Measurements from ENCODE around the gene OR2AT4.
"Not testable (repeated sequence)": the region's sequence is repeated elsewhere in the genome, so short reads cannot be mapped to it uniquely, and the experiment has no call there.

OR2AT4 gene

GRCh38 chr11:75112200-75112599 is 15.5 kb upstream of the OR2AT4 start:
- Histone ChIP-seq H3K27me3 (no peaks in the 10 kb centered on the region), H3K9me3 (peaks cover 0 to 17% (median 0%) of the 10 kb centered on the region in 3 donors), H3K4me1 (no peaks in the 10 kb centered on the region), H3K4me3 (no peak overlapping the region), H3K36me3 (no peaks in the 10 kb centered on the region), H3K27ac (no peak overlapping the region)
- TF ChIP-seq CTCF (IDR thresholded peaks at IDR 0.05), result no peak
- no peak for DNase-seq
- intact Hi-C loops (cut with DNase I; ENCODE audit: low total_unique reads), result no loop called here

GRCh38 chr11:75107187-75107586 is 10.5 kb upstream of the OR2AT4 start:
- Histone ChIP-seq H3K4me3 (no peak overlapping the region), H3K9me3 (peaks cover 0 to 4% (median 0%) of the 10 kb centered on the region in 3 donors), H3K36me3 (no peaks in the 10 kb centered on the region), H3K27ac (no peak overlapping the region), H3K27me3 (peaks cover 0 to 5% of the 10 kb centered on the region in 2 donors), H3K4me1 (no peaks in the 10 kb centered on the region)
- no peak for TF ChIP-seq CTCF (IDR thresholded peaks at IDR 0.05)
- no peak for DNase-seq
- intact Hi-C loops (cut with DNase I; ENCODE audit: low total_unique reads), result no loop called here

GRCh38 chr11:75105967-75106681 is 9.4 kb upstream of the OR2AT4 start:
- not testable (repeated sequence) for H3K27ac ChIP-seq

GRCh38 chr11:75105462-75105925 is 8.8 kb upstream of the OR2AT4 start:
- Histone ChIP-seq H3K4me3 (no peak overlapping the region), H3K4me1 (no peaks in the 10 kb centered on the region), H3K27me3 (peaks cover 0 to 5% of the 10 kb centered on the region in 2 donors), H3K27ac (no peak overlapping the region), H3K9me3 (peaks cover 0 to 4% (median 0%) of the 10 kb centered on the region in 3 donors), H3K36me3 (no peaks in the 10 kb centered on the region)
- no peak for TF ChIP-seq CTCF (IDR thresholded peaks at IDR 0.05)
- intact Hi-C loops (cut with DNase I; ENCODE audit: low total_unique reads), result no loop called here
- DNase-seq, result no peak

More at GRCh38 chr11:75105967-75106681, 9.4 kb upstream of the OR2AT4 start:
- intact Hi-C loops (cut with DNase I; ENCODE audit: low total_unique reads); H3K4me3 ChIP-seq; H3K36me3 ChIP-seq; H3K4me1 ChIP-seq; H3K27me3 ChIP-seq; H3K9me3 ChIP-seq; DNase-seq: not testable (repeated sequence)

- no peak for TF ChIP-seq CTCF (IDR thresholded peaks at IDR 0.05)
- Histone ChIP-seq H3K4me3 (no peak overlapping the region), H3K4me1 (no peaks in the 10 kb centered on the region), H3K27ac (no peak overlapping the region), H3K9me3 (peaks cover 0 to 4% (median 0%) of the 10 kb centered on the region in 3 donors), H3K27me3 (peaks cover 0 to 9% of the 10 kb centered on the region in 2 donors), H3K36me3 (no peaks in the 10 kb centered on the region)
- intact Hi-C loops (cut with DNase I; ENCODE audit: low total_unique reads), result no loop called here
- no peak for DNase-seq
Observed at GRCh38 chr11:75103380-75104026, 6.8 kb upstream of the OR2AT4 start.

GRCh38 chr11:75101424-75102128 is 4.9 kb upstream of the OR2AT4 start:
- no peak overlapping the region for H3K4me3 ChIP-seq
- H3K9me3 ChIP-seq, result peaks cover 0 to 4% (median 0%) of the 10 kb centered on the region in 3 donors
- intact Hi-C loops (cut with DNase I; ENCODE audit: low total_unique reads), result no loop called here
- H3K27ac ChIP-seq, result no peak overlapping the region
- peaks cover 0 to 15% of the 10 kb centered on the region in 2 donors for H3K27me3 ChIP-seq
- no peak for DNase-seq
- no peaks in the 10 kb centered on the region for H3K4me1 ChIP-seq
- no peak for TF ChIP-seq CTCF (IDR thresholded peaks at IDR 0.05)
- H3K36me3 ChIP-seq, result no peaks in the 10 kb centered on the region
